SK-N-SH treated with all-trans-retinoic acid at 6 μM for 48 hours (cell line): ENCODE results near the gene NUP210L.

Experiments used
- ATAC-seq: fragments of 200-7000 bp; cut with Tn5 transposase; 3 replicates; pipeline ENCODE4 v1.9.1; 2020; ENCODE audit warnings: mild to moderate bottlenecking, moderate library complexity
- BACH2 ChIP-seq: fragments of 250-450 bp; sonication (Bioruptor Pico); IDR thresholded peaks from 2 replicates; pipeline ENCODE4 v1.9.0; 2021; ENCODE audit warnings: mild to moderate bottlenecking, borderline replicate concordance
- CSDC2 ChIP-seq: fragments of 250-450 bp; sonication (Bioruptor Pico); IDR thresholded peaks from 2 replicates; pipeline ENCODE4 v1.5.0; 2020; ENCODE audit warnings: mild to moderate bottlenecking, moderate library complexity
- ESRRG ChIP-seq: fragments of 250-450 bp; sonication (Bioruptor Pico); IDR thresholded peaks from 2 replicates; pipeline ENCODE4 v1.6.1; 2021; ENCODE audit warnings: mild to moderate bottlenecking
- GLIS3 ChIP-seq: fragments of 250-450 bp; sonication (Bioruptor Pico); IDR thresholded peaks from 2 replicates; pipeline ENCODE4 v1.5.0; 2020; ENCODE audit warnings: mild to moderate bottlenecking, moderate library complexity
- ISL1 ChIP-seq: fragments of 250-450 bp; sonication (Bioruptor Pico); IDR thresholded peaks from 2 replicates; pipeline ENCODE4 v2.1.2; 2022; ENCODE audit warnings: mild to moderate bottlenecking, moderate library complexity
- OSR1 ChIP-seq: fragments of 250-450 bp; sonication (Bioruptor Pico); IDR thresholded peaks from 2 replicates; pipeline ENCODE4 v1.8.0; 2022; ENCODE audit warnings: moderate library complexity, mild to moderate bottlenecking, inconsistent platforms
- PPARA ChIP-seq: fragments of 250-450 bp; sonication (Bioruptor Pico); IDR thresholded peaks from 2 replicates; pipeline ENCODE4 v1.5.0; 2020; ENCODE audit warnings: mild to moderate bottlenecking, borderline replicate concordance
- RARB ChIP-seq: fragments of 250-450 bp; sonication (Bioruptor Pico); IDR thresholded peaks from 2 replicates; pipeline ENCODE4 v1.8.0; 2021; ENCODE audit warnings: mild to moderate bottlenecking, moderate library complexity
- SNAI2 ChIP-seq: fragments of 250-450 bp; sonication (Bioruptor Pico); IDR thresholded peaks from 2 replicates; pipeline ENCODE4 v1.5.0; 2020; ENCODE audit warnings: mild to moderate bottlenecking, moderate library complexity
- TCF4 ChIP-seq: fragments of 250-450 bp; sonication (Bioruptor Pico); IDR thresholded peaks from 2 replicates; pipeline ENCODE4 v1.8.0; 2021; ENCODE audit warnings: mild to moderate bottlenecking, moderate library complexity, borderline replicate concordance
- TOX ChIP-seq: fragments of 250-450 bp; sonication (Bioruptor Pico); IDR thresholded peaks from 2 replicates; pipeline ENCODE4 v1.8.0; 2021; ENCODE audit warnings: mild to moderate bottlenecking, moderate library complexity, borderline replicate concordance
- ZC3H10 ChIP-seq: fragments of 250-450 bp; sonication (Bioruptor Pico); IDR thresholded peaks from 2 replicates; pipeline ENCODE4 v1.5.1; 2021; ENCODE audit warnings: mild to moderate bottlenecking, moderate library complexity
- ZFP30 ChIP-seq: fragments of 450-650 bp; formaldehyde crosslinking; IDR thresholded peaks from 2 replicates; pipeline ENCODE4 v1.5.0; 2022; ENCODE audit warnings: mild to moderate bottlenecking, moderate library complexity
- ZNF565 ChIP-seq: fragments of 450-650 bp; formaldehyde crosslinking; conservative IDR thresholded peaks from 2 replicates; pipeline ENCODE4 v1.5.0; 2020; ENCODE audit warnings: low read depth, mild to moderate bottlenecking, moderate library complexity
- ZNF70 ChIP-seq: fragments of 450-650 bp; formaldehyde crosslinking; IDR thresholded peaks from 2 replicates; pipeline ENCODE4 v1.5.0; 2020; ENCODE audit warnings: mild to moderate bottlenecking, moderate library complexity
- ZNF8 ChIP-seq: fragments of 450-650 bp; formaldehyde crosslinking; IDR thresholded peaks from 2 replicates; pipeline ENCODE4 v1.5.0; 2020; ENCODE audit warnings: mild to moderate bottlenecking, moderate library complexity
- TF ChIP-seq, protein P1 (sequence below): fragments of 250-450 bp; sonication (Bioruptor Pico); IDR thresholded peaks from 2 replicates; pipeline ENCODE4 v1.8.0; 2021; ENCODE audit warnings: low read depth, mild to moderate bottlenecking, moderate library complexity, borderline replicate concordance
- TF ChIP-seq, protein P2 (sequence below): fragments of 250-450 bp; sonication (Bioruptor Pico); IDR thresholded peaks from 2 replicates; pipeline ENCODE4 v1.8.0; 2020; ENCODE audit warnings: mild to moderate bottlenecking, moderate library complexity, borderline replicate concordance
- TF ChIP-seq, protein P3 (sequence below): fragments of 250-450 bp; sonication (Bioruptor Pico); IDR thresholded peaks from 2 replicates; pipeline ENCODE4 v1.5.0; 2020; ENCODE audit warnings: mild to moderate bottlenecking, moderate library complexity
- TF ChIP-seq, protein P4 (sequence below): fragments of 250-450 bp; sonication (Bioruptor Pico); IDR thresholded peaks from 2 replicates; pipeline ENCODE4 v1.5.1; 2020; ENCODE audit warnings: low read depth, mild to moderate bottlenecking, moderate library complexity
- TF ChIP-seq, protein P5 (sequence below): fragments of 250-450 bp; sonication (Bioruptor Pico); IDR thresholded peaks from 2 replicates; pipeline ENCODE4 v1.5.1; 2021; ENCODE audit warnings: mild to moderate bottlenecking, moderate library complexity

The NUP210L gene

DNA sequence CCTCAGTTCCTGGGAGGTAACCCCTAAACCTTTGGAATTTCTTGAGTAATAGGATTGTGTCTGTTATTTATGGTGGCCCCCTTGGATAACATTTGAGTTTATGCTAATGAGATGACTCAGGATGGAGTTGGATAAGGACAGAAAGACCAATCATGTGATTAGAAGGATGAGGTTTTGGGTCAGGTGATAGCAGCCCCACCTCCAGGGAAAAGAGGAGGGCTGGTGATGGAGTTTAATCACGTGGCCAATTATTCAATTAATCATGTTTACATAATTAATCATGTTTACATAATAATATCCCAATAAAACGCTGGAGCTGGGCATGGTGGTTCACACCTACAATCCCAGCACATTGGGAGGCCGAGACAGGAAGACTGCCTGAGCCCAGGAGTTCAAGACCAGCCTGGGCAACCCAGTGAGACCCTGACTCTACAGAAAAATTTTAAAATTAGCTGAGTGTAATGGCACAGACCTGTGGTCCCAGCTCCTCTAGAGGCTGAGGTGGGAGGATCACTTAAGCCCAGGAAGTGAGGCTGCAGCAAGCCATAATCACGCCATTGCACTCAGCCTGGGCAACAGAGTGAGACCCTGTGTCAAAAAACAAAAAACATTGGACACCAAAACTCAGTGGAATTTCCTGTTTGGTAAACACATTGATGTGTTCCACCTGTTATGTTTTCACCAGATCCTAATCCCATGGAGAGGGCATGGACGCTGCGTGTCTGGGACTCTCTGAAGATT is 73.3 kb downstream of the NUP210L start:
- ATAC-seq, result no peak

DNA sequence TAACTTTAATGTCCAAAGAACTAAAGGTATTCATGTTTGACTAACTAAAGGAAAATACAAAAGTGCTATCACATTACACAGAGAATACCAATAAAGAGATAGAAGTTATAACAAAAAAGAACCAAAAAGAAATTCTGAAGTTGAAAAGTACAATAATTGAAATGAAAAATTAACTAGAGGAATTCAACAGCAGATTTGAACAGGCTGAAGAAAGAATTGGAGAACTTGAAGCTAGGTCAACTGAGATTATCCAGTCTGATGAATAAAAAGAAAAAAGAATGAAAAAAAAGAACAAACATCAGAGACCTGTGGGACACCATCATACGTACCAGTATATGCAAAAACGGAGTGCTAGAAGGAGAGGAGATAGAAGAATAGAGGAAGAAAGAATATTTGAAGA is 78.5 kb downstream of the NUP210L start:
- ATAC-seq, result no peak
- TF ChIP-seq, protein P1, sequence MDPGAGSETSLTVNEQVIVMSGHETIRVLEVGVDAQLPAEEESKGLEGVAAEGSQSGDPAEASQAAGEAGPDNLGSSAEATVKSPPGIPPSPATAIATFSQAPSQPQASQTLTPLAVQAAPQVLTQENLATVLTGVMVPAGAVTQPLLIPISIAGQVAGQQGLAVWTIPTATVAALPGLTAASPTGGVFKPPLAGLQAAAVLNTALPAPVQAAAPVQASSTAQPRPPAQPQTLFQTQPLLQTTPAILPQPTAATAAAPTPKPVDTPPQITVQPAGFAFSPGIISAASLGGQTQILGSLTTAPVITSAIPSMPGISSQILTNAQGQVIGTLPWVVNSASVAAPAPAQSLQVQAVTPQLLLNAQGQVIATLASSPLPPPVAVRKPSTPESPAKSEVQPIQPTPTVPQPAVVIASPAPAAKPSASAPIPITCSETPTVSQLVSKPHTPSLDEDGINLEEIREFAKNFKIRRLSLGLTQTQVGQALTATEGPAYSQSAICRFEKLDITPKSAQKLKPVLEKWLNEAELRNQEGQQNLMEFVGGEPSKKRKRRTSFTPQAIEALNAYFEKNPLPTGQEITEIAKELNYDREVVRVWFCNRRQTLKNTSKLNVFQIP (CRISPR knock-in tag), result no peak
- no peak for TF ChIP-seq TCF4 (CRISPR knock-in tag)
- TF ChIP-seq ISL1 (CRISPR knock-in tag), result no peak
- TF ChIP-seq, protein P2, sequence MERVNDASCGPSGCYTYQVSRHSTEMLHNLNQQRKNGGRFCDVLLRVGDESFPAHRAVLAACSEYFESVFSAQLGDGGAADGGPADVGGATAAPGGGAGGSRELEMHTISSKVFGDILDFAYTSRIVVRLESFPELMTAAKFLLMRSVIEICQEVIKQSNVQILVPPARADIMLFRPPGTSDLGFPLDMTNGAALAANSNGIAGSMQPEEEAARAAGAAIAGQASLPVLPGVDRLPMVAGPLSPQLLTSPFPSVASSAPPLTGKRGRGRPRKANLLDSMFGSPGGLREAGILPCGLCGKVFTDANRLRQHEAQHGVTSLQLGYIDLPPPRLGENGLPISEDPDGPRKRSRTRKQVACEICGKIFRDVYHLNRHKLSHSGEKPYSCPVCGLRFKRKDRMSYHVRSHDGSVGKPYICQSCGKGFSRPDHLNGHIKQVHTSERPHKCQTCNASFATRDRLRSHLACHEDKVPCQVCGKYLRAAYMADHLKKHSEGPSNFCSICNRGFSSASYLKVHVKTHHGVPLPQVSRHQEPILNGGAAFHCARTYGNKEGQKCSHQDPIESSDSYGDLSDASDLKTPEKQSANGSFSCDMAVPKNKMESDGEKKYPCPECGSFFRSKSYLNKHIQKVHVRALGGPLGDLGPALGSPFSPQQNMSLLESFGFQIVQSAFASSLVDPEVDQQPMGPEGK (CRISPR knock-in tag), result no peak
- TF ChIP-seq RARB, result no peak
- no peak for TF ChIP-seq TOX (CRISPR knock-in tag)
- TF ChIP-seq BACH2 (CRISPR knock-in tag), result no peak
- no peak for TF ChIP-seq SNAI2 (CRISPR knock-in tag)
- TF ChIP-seq, protein P3, sequence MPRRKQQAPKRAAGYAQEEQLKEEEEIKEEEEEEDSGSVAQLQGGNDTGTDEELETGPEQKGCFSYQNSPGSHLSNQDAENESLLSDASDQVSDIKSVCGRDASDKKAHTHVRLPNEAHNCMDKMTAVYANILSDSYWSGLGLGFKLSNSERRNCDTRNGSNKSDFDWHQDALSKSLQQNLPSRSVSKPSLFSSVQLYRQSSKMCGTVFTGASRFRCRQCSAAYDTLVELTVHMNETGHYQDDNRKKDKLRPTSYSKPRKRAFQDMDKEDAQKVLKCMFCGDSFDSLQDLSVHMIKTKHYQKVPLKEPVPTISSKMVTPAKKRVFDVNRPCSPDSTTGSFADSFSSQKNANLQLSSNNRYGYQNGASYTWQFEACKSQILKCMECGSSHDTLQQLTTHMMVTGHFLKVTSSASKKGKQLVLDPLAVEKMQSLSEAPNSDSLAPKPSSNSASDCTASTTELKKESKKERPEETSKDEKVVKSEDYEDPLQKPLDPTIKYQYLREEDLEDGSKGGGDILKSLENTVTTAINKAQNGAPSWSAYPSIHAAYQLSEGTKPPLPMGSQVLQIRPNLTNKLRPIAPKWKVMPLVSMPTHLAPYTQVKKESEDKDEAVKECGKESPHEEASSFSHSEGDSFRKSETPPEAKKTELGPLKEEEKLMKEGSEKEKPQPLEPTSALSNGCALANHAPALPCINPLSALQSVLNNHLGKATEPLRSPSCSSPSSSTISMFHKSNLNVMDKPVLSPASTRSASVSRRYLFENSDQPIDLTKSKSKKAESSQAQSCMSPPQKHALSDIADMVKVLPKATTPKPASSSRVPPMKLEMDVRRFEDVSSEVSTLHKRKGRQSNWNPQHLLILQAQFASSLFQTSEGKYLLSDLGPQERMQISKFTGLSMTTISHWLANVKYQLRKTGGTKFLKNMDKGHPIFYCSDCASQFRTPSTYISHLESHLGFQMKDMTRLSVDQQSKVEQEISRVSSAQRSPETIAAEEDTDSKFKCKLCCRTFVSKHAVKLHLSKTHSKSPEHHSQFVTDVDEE (CRISPR knock-in tag), result no peak
- TF ChIP-seq OSR1 (CRISPR knock-in tag), result no peak
- TF ChIP-seq CSDC2 (CRISPR knock-in tag), result no peak
- TF ChIP-seq ZC3H10 (CRISPR knock-in tag), result no peak
- TF ChIP-seq PPARA (CRISPR knock-in tag), result no peak
- no peak for TF ChIP-seq ESRRG (CRISPR knock-in tag)
- TF ChIP-seq, protein P4, sequence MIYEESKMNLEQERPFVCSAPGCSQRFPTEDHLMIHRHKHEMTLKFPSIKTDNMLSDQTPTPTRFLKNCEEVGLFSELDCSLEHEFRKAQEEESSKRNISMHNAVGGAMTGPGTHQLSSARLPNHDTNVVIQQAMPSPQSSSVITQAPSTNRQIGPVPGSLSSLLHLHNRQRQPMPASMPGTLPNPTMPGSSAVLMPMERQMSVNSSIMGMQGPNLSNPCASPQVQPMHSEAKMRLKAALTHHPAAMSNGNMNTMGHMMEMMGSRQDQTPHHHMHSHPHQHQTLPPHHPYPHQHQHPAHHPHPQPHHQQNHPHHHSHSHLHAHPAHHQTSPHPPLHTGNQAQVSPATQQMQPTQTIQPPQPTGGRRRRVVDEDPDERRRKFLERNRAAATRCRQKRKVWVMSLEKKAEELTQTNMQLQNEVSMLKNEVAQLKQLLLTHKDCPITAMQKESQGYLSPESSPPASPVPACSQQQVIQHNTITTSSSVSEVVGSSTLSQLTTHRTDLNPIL (CRISPR knock-in tag), result no peak
- no peak for TF ChIP-seq ZNF565 (CRISPR knock-in tag)
- no peak for TF ChIP-seq ZFP30 (CRISPR knock-in tag)
- no peak for TF ChIP-seq ZNF8

More for the DNA sequence above, 73.3 kb downstream of the NUP210L start:
- TF ChIP-seq, protein P3 (CRISPR knock-in tag), result no peak
- TF ChIP-seq ZC3H10 (CRISPR knock-in tag) (no peak), ZNF70 (CRISPR knock-in tag) (no peak), PPARA (CRISPR knock-in tag) (no peak), TCF4 (CRISPR knock-in tag) (no peak), GLIS3 (CRISPR knock-in tag) (no peak), TOX (CRISPR knock-in tag) (no peak), ESRRG (CRISPR knock-in tag) (no peak), RARB (no peak), ISL1 (CRISPR knock-in tag) (no peak), BACH2 (CRISPR knock-in tag) (no peak), SNAI2 (CRISPR knock-in tag) (no peak)
- TF ChIP-seq, protein P5, sequence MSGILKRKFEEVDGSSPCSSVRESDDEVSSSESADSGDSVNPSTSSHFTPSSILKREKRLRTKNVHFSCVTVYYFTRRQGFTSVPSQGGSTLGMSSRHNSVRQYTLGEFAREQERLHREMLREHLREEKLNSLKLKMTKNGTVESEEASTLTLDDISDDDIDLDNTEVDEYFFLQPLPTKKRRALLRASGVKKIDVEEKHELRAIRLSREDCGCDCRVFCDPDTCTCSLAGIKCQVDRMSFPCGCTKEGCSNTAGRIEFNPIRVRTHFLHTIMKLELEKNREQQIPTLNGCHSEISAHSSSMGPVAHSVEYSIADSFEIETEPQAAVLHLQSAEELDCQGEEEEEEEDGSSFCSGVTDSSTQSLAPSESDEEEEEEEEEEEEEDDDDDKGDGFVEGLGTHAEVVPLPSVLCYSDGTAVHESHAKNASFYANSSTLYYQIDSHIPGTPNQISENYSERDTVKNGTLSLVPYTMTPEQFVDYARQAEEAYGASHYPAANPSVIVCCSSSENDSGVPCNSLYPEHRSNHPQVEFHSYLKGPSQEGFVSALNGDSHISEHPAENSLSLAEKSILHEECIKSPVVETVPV, result no peak
- TF ChIP-seq, protein P2 (CRISPR knock-in tag), result no peak
